ENCODE measurements around the gene GNA12.

GRCh38 chr7:2838873-2839578 lies 5.1 kb downstream of the GNA12 start:
- TF ChIP-seq, protein P1, sequence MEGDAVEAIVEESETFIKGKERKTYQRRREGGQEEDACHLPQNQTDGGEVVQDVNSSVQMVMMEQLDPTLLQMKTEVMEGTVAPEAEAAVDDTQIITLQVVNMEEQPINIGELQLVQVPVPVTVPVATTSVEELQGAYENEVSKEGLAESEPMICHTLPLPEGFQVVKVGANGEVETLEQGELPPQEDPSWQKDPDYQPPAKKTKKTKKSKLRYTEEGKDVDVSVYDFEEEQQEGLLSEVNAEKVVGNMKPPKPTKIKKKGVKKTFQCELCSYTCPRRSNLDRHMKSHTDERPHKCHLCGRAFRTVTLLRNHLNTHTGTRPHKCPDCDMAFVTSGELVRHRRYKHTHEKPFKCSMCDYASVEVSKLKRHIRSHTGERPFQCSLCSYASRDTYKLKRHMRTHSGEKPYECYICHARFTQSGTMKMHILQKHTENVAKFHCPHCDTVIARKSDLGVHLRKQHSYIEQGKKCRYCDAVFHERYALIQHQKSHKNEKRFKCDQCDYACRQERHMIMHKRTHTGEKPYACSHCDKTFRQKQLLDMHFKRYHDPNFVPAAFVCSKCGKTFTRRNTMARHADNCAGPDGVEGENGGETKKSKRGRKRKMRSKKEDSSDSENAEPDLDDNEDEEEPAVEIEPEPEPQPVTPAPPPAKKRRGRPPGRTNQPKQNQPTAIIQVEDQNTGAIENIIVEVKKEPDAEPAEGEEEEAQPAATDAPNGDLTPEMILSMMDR (IDR thresholded peaks at IDR 0.05 in 4 of 5, conservative IDR thresholded peaks at IDR 0.05 in 1 of 5) = no peak
- no peak for TF ChIP-seq POLR2A (IDR thresholded peaks at IDR 0.05)
